ENCODE data around the gene GIMAP1. TPM values are rescaled to one million over a fixed set of nuclear protein-coding genes. Genes with fewer than 3 reads are reported as not detected.

GIMAP1 gene
- total RNA-seq, 2 donors from 2014 or later, result 3.1 to 10.7 TPM

- Mint-ChIP-seq H3K9me3 (no peaks in the 10 kb centered on the region), H3K36me3 (peaks cover 44 to 48% of the 10 kb centered on the region in 2 donors), H3K27ac (peak overlapping the region; percentile 92 to 96)
- no peak for ATAC-seq
- peak in 1 of 2 donors; percentile 21 for DNase-seq (ENCODE audit: low spot score in 2 of 2)
These were observed 20.5 kb downstream of the GIMAP1 start for GRCh38 chr7:150736864-150737263.

DNA sequence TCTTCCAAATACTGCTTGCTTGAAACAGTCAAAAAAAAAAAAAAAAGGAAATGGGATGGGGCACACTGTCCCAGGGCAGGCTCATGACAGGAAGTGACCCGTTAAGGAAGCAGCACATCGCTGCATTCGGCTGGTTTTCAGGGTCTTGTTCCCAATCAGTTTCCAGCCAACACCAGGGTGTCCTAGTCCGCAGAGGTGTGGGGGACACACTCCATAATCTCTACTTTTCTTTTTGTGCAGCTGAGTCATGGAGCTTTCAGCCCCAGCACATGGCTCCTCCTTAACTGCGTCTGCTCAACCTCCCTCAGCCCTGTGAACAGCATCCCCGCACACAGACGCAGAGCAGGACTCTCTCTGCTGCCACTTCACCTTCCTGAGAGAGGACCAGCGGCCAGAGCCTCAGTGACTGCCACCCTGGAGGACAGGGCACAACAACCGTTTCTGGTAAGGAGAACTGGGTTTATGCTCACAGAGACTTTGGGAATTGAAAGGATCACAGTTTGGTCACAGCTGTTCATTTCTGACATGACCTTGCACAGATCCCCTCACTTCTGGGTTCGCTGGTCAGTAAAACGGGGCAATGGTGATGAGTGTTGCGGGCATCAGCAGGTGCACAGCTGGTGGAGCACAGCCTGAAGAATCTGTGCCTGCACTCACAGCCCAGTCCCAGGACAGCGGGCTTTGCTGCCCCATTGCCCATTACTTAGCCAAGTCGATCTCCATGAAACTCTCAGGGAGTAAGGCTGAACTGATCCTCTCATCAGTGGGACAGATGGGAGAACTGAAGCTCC lies 21.0 kb downstream of the GIMAP1 start, which contains the start of gene GIMAP5:
GIMAP5 (plus strand) TSS at position 154 of the 791 bp plus-strand sequence. CDS start 3,467 bp downstream, outside the sequence.
- DNase-seq (ENCODE audit: low spot score in 2 of 2), result peak in 1 of 2 donors; percentile 51
- peak within 1 kb of the TSS; percentile 92 to 96 for H3K27ac Mint-ChIP-seq
- no peaks in the 10 kb centered on the region for H3K9me3 Mint-ChIP-seq
- peak; percentile 33 to 36 for ATAC-seq
- peaks cover 50 to 52% of the 10 kb centered on the region in 2 donors for H3K36me3 Mint-ChIP-seq

GRCh38 chr7:150738092-150738491 lies 21.7 kb downstream of the GIMAP1 start:
- DNase-seq (ENCODE audit: low spot score in 2 of 2), result peak in 1 of 2 donors; percentile 32
- Mint-ChIP-seq H3K36me3 (peaks cover 56 to 58% of the 10 kb centered on the region in 2 donors), H3K9me3 (no peaks in the 10 kb centered on the region), H3K27ac (peak overlapping the region; percentile 92 to 96)
- ATAC-seq, result peak in 1 of 2 donors; percentile 13

DNA sequence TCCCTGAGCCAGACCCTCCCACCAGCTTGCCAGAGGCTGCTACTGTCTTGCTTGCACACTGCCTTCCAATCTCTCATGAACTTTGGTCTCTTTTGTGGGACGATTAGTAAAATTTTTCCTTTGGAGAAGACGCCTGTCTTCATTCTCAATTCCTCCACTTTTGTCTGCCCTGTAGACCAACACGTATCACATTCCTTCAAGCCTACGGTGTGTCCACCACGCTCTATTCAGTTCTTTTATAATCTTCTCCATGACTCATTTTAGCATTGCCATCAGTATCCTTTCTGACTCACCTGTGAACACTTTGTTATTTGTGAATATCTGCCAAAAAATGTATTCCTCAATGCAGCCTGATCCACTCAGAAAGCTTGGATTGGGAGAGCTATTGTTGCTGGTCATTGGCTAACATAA lies 22.2 kb downstream of the GIMAP1 start:
- ATAC-seq, result peak; percentile 41 to 47
- no peaks in the 10 kb centered on the region for H3K9me3 Mint-ChIP-seq
- peak in 1 of 2 donors; percentile 53 for DNase-seq (ENCODE audit: low spot score in 2 of 2)
- H3K36me3 Mint-ChIP-seq, result peaks cover 61 to 63% of the 10 kb centered on the region in 2 donors
- H3K27ac Mint-ChIP-seq, result peak overlapping the region; percentile 92 to 96

GRCh38 chr7:150739033-150739432 lies 22.6 kb downstream of the GIMAP1 start:
- peaks cover 65 to 68% of the 10 kb centered on the region in 2 donors for H3K36me3 Mint-ChIP-seq
- no peak for ATAC-seq
- DNase-seq (ENCODE audit: low spot score in 2 of 2), result peak in 1 of 2 donors; percentile 3

DNA sequence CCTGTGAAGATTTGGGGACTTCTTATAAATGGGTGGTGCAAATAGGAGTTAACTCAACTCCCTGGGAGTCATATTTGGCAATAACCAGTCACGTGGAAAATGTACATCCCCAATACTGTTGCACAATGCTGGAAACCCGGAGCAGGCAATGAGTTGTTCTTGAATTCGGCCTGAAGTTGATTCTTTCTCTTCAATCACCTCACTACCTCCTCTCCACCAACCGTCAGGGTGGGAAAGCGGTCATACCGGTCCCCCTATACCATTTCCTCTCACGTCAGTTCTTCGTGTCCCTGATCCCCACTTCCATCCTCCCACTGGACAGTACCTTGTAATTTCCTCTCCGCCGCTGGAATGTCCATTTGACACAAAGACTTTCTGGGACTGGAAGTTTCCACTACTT lies 23.6 kb downstream of the GIMAP1 start:
- ATAC-seq (peak; percentile 25 to 47), DNase-seq (ENCODE audit: low spot score in 2 of 2) (peak in 1 of 2 donors; percentile 29)
- Mint-ChIP-seq H3K36me3 (peaks cover 74 to 78% of the 10 kb centered on the region in 2 donors), H3K9me3 (no peaks in the 10 kb centered on the region), H3K27ac (peak overlapping the region; percentile 92 to 96)

More at GRCh38 chr7:150739033-150739432, 22.6 kb downstream of the GIMAP1 start:
- Mint-ChIP-seq H3K27ac (peak overlapping the region; percentile 92 to 96), H3K9me3 (no peaks in the 10 kb centered on the region)

DNA sequence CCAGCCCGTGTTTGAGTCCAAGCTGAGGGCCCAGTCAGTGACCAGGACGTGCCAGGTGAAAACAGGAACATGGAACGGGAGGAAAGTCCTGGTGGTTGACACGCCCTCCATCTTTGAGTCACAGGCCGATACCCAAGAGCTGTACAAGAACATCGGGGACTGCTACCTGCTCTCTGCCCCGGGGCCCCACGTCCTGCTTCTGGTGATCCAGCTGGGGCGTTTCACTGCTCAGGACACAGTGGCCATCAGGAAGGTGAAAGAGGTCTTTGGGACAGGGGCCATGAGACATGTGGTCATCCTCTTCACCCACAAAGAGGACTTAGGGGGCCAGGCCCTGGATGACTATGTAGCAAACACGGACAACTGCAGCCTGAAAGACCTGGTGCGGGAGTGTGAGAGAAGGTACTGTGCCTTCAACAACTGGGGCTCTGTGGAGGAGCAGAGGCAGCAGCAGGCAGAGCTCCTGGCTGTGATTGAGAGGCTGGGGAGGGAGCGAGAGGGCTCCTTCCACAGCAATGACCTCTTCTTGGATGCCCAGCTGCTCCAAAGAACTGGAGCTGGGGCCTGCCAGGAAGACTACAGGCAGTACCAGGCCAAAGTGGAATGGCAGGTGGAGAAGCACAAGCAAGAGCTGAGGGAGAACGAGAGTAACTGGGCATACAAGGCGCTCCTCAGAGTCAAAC lies 26.0 kb downstream of the GIMAP1 start:
- DNase-seq (ENCODE audit: low spot score in 2 of 2) (peak in 1 of 2 donors; percentile 27), ATAC-seq (peak; percentile 14 to 30)
- Mint-ChIP-seq H3K36me3 (peaks cover 82 to 90% of the 10 kb centered on the region in 2 donors), H3K27ac (peak overlapping the region; percentile 95 to 96), H3K9me3 (no peaks in the 10 kb centered on the region)

DNA sequence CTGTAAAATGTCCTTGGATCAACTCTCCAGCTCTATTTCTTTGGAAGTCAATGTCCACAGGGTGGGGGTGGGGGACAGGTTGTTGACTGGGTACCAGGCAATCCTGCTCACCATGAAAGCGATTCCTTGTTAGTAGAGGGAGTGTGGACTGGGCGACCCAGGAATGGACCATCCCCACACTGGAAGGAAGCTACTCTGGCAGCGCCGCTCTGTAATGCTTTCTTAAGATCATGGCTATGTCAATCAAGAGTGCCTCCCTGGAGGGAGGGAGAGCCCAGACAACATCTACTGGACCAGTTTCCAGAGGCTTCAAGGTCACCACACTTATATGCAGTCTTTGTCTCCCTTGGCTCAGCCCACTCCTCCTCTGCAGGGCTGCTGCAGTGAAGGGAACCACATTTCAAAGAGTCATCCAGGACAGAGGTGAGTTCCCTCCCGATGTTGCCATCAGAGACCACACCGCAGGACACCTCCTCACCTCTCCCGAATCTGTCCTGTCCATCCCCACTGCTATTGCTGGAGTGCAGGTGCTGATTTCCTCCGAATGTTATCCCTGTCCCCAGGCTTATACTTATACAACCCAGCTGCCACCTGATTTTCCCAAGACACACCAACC lies 27.7 kb downstream of the GIMAP1 start:
- H3K9me3 Mint-ChIP-seq, result no peaks in the 10 kb centered on the region
- ATAC-seq, result peak in 1 of 2 donors; percentile 12
- H3K36me3 Mint-ChIP-seq, result peaks cover 64 to 76% of the 10 kb centered on the region in 2 donors
- DNase-seq (ENCODE audit: low spot score in 2 of 2), result peak in 1 of 2 donors; percentile 7
- peak overlapping the region; percentile 94 to 96 for H3K27ac Mint-ChIP-seq

GRCh38 chr7:150745086-150745485 lies 28.7 kb downstream of the GIMAP1 start:
- H3K9me3 Mint-ChIP-seq, result no peaks in the 10 kb centered on the region

DNA sequence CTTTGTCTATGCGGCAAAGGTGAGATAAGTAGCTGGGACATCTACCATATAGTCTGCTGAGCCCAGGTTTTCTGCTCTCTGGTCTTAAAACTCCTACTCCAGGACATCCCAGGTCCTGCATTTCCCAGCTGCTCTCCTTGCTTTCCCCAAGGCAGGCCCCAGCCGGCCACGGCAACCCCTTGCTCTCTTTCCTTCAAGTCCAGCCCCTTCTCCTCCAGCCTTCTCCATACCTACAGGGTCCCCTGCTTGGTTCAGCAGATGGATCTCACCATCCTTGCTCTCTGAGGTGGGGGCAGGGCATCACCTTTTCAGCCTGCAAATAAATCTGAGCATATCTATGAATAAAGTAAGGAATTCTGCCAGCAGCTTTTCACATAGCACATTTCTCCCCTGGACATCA lies 29.5 kb downstream of the GIMAP1 start:
- DNase-seq (ENCODE audit: low spot score in 2 of 2), result peak in 1 of 2 donors; percentile 5
- H3K9me3 Mint-ChIP-seq, result peaks cover 0 to 3% of the 10 kb centered on the region in 2 donors
- no peak for ATAC-seq
- H3K36me3 Mint-ChIP-seq, result peaks cover 49 to 58% of the 10 kb centered on the region in 2 donors
- H3K27ac Mint-ChIP-seq, result peak overlapping the region; percentile 95 to 96

More at GRCh38 chr7:150745086-150745485, 28.7 kb downstream of the GIMAP1 start:
- ATAC-seq (no peak), DNase-seq (ENCODE audit: low spot score in 2 of 2) (peak in 1 of 2 donors; percentile 3)
- peaks cover 57 to 66% of the 10 kb centered on the region in 2 donors for H3K36me3 Mint-ChIP-seq
- peak overlapping the region; percentile 95 to 96 for H3K27ac Mint-ChIP-seq

GRCh38 chr7:150746921-150747320 lies 30.5 kb downstream of the GIMAP1 start:
- Mint-ChIP-seq H3K27ac (peak overlapping the region; percentile 96), H3K36me3 (peaks cover 39 to 48% of the 10 kb centered on the region in 2 donors), H3K9me3 (peaks cover 0 to 3% of the 10 kb centered on the region in 2 donors)
- no peak for ATAC-seq
- DNase-seq (ENCODE audit: low spot score in 2 of 2), result peak in 1 of 2 donors; percentile 10

DNA sequence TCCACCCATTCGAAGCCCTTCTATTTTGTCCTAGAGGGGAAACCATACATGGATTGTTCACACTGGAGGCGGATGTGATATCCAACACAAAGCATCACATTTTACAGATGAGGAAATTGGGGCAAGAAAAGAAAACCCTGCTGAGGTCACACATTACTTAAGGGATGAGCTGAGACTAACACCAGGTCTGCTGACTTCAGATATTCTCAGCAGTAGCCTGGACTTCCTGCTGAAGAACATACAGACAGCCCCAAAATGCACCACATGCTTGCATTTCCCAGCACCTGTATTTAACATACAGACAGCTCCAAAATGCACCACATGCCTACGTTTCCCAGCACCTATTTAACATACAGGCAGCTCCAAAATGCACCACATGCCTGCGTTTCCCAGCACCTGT lies 32.0 kb downstream of the GIMAP1 start:
- Mint-ChIP-seq H3K27ac (peak overlapping the region; percentile 86 to 96), H3K9me3 (peaks cover 0 to 3% of the 10 kb centered on the region in 2 donors), H3K36me3 (peaks cover 24 to 33% of the 10 kb centered on the region in 2 donors)
- DNase-seq (ENCODE audit: low spot score in 2 of 2) (peak in 1 of 2 donors; percentile 9), ATAC-seq (peak; percentile 55 to 56)

- DNase-seq (ENCODE audit: low spot score in 2 of 2) (peak in 1 of 2 donors; percentile 15), ATAC-seq (peak in 1 of 2 donors; percentile 1)
- peaks cover 0 to 6% of the 10 kb centered on the region in 2 donors for H3K36me3 Mint-ChIP-seq
- peaks cover 0 to 3% of the 10 kb centered on the region in 2 donors for H3K9me3 Mint-ChIP-seq
- H3K27ac Mint-ChIP-seq, result peak overlapping the region; percentile 96 to 98
These were observed 35.3 kb downstream of the GIMAP1 start for GRCh38 chr7:150751702-150752101.

DNA sequence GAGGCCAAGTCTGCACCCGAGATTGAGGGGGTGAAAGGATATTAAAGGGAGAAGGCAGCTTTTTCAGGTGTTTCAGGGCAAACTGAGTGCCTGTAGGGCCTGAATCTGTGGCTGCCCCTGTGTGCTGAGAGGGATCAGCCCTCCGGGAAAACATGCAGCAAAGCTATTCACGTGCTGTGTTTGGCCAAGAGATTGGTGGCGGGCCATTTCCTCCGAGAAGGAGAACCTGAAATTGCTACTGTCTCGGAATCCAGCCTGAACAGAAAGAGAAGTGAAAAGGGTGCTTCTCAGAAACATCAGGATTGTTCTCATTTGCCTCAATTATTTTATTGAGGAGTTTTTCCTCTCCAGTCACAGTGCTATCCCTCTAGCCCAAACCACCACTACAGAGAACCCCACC lies 36.8 kb downstream of the GIMAP1 start:
- Mint-ChIP-seq H3K36me3 (no peaks in the 10 kb centered on the region), H3K27ac (peak overlapping the region; percentile 96 to 98), H3K9me3 (peaks cover 0 to 3% of the 10 kb centered on the region in 2 donors)
- no peak for ATAC-seq
- no peak for DNase-seq (ENCODE audit: low spot score in 2 of 2)

GRCh38 chr7:150753826-150754603 lies 37.6 kb downstream of the GIMAP1 start:
- Mint-ChIP-seq H3K9me3 (peaks cover 0 to 3% of the 10 kb centered on the region in 2 donors), H3K36me3 (no peaks in the 10 kb centered on the region), H3K27ac (peak overlapping the region; percentile 96 to 98)
- ATAC-seq (peak; percentile 66 to 71), DNase-seq (ENCODE audit: low spot score in 2 of 2) (no peak)

Data from activated naive CD4-positive, alpha-beta T cell treated with anti-CD3 and anti-CD28 coated beads, Interleukin-2, amount 50 U/mL, for 72 hours (primary cell).